Loucy (cell line): ENCODE results near the gene RAB32.

Experiments used
- CTCF ChIP-seq: fragments of 200-600 bp; sonication (generic); conservative IDR thresholded peaks from 2 replicates; pipeline ENCODE4 v1.5.1; 2014; ENCODE audit warnings: mild to moderate bottlenecking, antibody characterized with exemption, low read length
- EZH2phosphoT487 ChIP-seq: fragments of 200-600 bp; IDR thresholded peaks from 2 replicates; pipeline ENCODE4 v1.6.1; 2018; ENCODE audit warnings: antibody characterized with exemption, mild to moderate bottlenecking, moderate library complexity, borderline replicate concordance

GRCh38 chr6:146544616-146545182 is 1.1 kb downstream of the RAB32 start:
- TF ChIP-seq CTCF (no peak), EZH2phosphoT487 (no peak)
